Activated CD4-positive, alpha-beta T cell treated with anti-CD3 and anti-CD28 coated beads for 36 hours (primary cell): ENCODE results near the gene WNT4. TPM values are rescaled to one million over a fixed set of nuclear protein-coding genes. Genes with fewer than 3 reads are reported as not detected.

Source experiments
- ATAC-seq: fragments of 200-7000 bp; cut with Tn5 transposase; one replicate; pipeline ENCODE4 v1.10.0; 2021; ENCODE audit warnings: mild to moderate bottlenecking, moderate library complexity
- CTCF ChIA-PET: fragments of 350-600 bp; sonication (Branson Sonifier 250); formaldehyde crosslinking; loops from one replicate; lab custom pipeline; 2021; ENCODE audit warnings: antibody characterized with exemption; lab: Charles Lee
- POLR2A ChIA-PET: fragments of 350-600 bp; sonication (Branson Sonifier 250); formaldehyde crosslinking; loops from one replicate; lab custom pipeline; 2021; ENCODE audit warnings: antibody characterized with exemption, inconsistent platforms; lab: Charles Lee
- DNase-seq: peaks from one replicate; pipeline ENCODE4 v3.0.0-alpha.2; 2020
- H3K27ac Mint-ChIP-seq: one replicate; pipeline ENCODE4 v1.8.0; 2021; ENCODE audit warnings: mixed read lengths
- H3K27me3 Mint-ChIP-seq: one replicate; pipeline ENCODE4 v1.8.0; 2021; ENCODE audit warnings: mixed read lengths
- H3K36me3 Mint-ChIP-seq: one replicate; pipeline ENCODE4 v1.8.0; 2021; ENCODE audit warnings: low read depth, mixed read lengths
- H3K4me1 Mint-ChIP-seq: one replicate; pipeline ENCODE4 v1.8.0; 2021; ENCODE audit warnings: mixed read lengths
- H3K4me3 Mint-ChIP-seq: one replicate; pipeline ENCODE4 v1.8.0; 2021; ENCODE audit warnings: mild to moderate bottlenecking, moderate library complexity, mixed read lengths
- H3K9me3 Mint-ChIP-seq: one replicate; pipeline ENCODE4 v1.8.0; 2021; ENCODE audit warnings: low read depth, mixed read lengths
- intact Hi-C, 2 experiments: fragments of 100-400 bp; cut with DNase I in 1 of 2; cut with micrococcal nuclease in 1 of 2; formaldehyde crosslinking; loops; one replicate each; pipeline versions ENCODE4 v1.14.2 to v1.15.1; 2022 to 2024; cut with DNase I, micrococcal nuclease
- total RNA-seq, 2 experiments: library from RNA; stranded (reverse); gene quantifications; one replicate each; pipeline ENCODE4 v1.2.3, GENCODE V29; 2021

Gene WNT4
- total RNA-seq, 2 experiments from 2014 or later = not detected

GRCh38 chr1:22139066-22139594 lies 3.8 kb downstream of the WNT4 start:
- Mint-ChIP-seq H3K27me3 (peaks cover 24% of the 10 kb centered on the region), H3K9me3 (no peaks in the 10 kb centered on the region), H3K4me3 (no peak overlapping the region), H3K36me3 (no peaks in the 10 kb centered on the region), H3K4me1 (peaks cover 5% of the 10 kb centered on the region), H3K27ac (no peak overlapping the region)
- ATAC-seq = no peak
- ChIA-PET CTCF (interaction anchor here (1.8 kb wide), 1 partner anchor 278 kb away, joined by 12 read pairs; no protein-coding TSS in a partner anchor), POLR2A (interaction anchor here (0.6 to 1.0 kb wide), 2 partner anchors 44 to 114 kb away, joined by 3 to 4 read pairs; no protein-coding TSS in a partner anchor)
- intact Hi-C loops = no loop called here
- no peak for DNase-seq

GRCh38 chr1:22137004-22137720 lies 5.7 kb downstream of the WNT4 start:
- Mint-ChIP-seq H3K36me3 (no peaks in the 10 kb centered on the region), H3K4me1 (no peaks in the 10 kb centered on the region), H3K27me3 (peaks cover 18% of the 10 kb centered on the region), H3K4me3 (no peak overlapping the region), H3K27ac (no peak overlapping the region), H3K9me3 (no peaks in the 10 kb centered on the region)
- DNase-seq (no peak), ATAC-seq (no peak)
- ChIA-PET POLR2A (no interaction called here), CTCF (no interaction called here)
- intact Hi-C loops = loop anchor here in 1 of 2 experiments (2.0 kb wide), 1 partner anchor 76 kb away; no protein-coding TSS in a partner anchor

GRCh38 chr1:22133931-22134324 lies 9.0 kb downstream of the WNT4 start:
- H3K4me3 Mint-ChIP-seq = no peak overlapping the region
- POLR2A ChIA-PET = no interaction called here
- intact Hi-C loops = loop anchor here (2.0 to 5.0 kb wide), 2 partner anchors 143 to 509 kb away; partner anchors contain the start of gene C1QC (in 1 of the 2)
- H3K4me1 Mint-ChIP-seq = no peaks in the 10 kb centered on the region
- DNase-seq (no peak), ATAC-seq (no peak)
- CTCF ChIA-PET = interaction anchor here (0.5 to 1.3 kb wide), 2 partner anchors 12 to 203 kb away, joined by 3 read pairs; no protein-coding TSS in a partner anchor
- H3K27me3 Mint-ChIP-seq = no peaks in the 10 kb centered on the region
- H3K27ac Mint-ChIP-seq = no peak overlapping the region
- H3K36me3 Mint-ChIP-seq = no peaks in the 10 kb centered on the region
- no peaks in the 10 kb centered on the region for H3K9me3 Mint-ChIP-seq

GRCh38 chr1:22133247-22133930 lies 9.5 kb downstream of the WNT4 start:
- no peak overlapping the region for H3K27ac Mint-ChIP-seq
- DNase-seq (no peak), ATAC-seq (no peak)
- no peaks in the 10 kb centered on the region for H3K9me3 Mint-ChIP-seq
- no peaks in the 10 kb centered on the region for H3K36me3 Mint-ChIP-seq
- H3K27me3 Mint-ChIP-seq = no peaks in the 10 kb centered on the region
- H3K4me3 Mint-ChIP-seq = no peak overlapping the region
- no peaks in the 10 kb centered on the region for H3K4me1 Mint-ChIP-seq
- POLR2A ChIA-PET = no interaction called here
- intact Hi-C loops = loop anchor here (2.0 to 5.0 kb wide), 2 partner anchors 144 to 509 kb away; partner anchors contain the start of gene C1QC (in 1 of the 2)
- CTCF ChIA-PET = interaction anchor here (0.5 to 1.3 kb wide), 2 partner anchors 11 to 202 kb away, joined by 3 read pairs; no protein-coding TSS in a partner anchor

GRCh38 chr1:22132517-22133235 lies 10.2 kb downstream of the WNT4 start:
- DNase-seq = no peak
- no peaks in the 10 kb centered on the region for H3K36me3 Mint-ChIP-seq
- ATAC-seq = no peak
- no peak overlapping the region for H3K4me3 Mint-ChIP-seq
- intact Hi-C loops = loop anchor here (1.0 to 5.0 kb wide), 4 partner anchors 144 to 510 kb away; partner anchors contain the start of gene C1QC (in 1 of the 2)
- no peak overlapping the region for H3K27ac Mint-ChIP-seq
- no peaks in the 10 kb centered on the region for H3K4me1 Mint-ChIP-seq
- no peaks in the 10 kb centered on the region for H3K27me3 Mint-ChIP-seq
- ChIA-PET POLR2A (no interaction called here), CTCF (interaction anchor here (0.9 to 2.7 kb wide), 5 partner anchors 11 to 284 kb away, joined by 3 to 15 read pairs (median 3); no protein-coding TSS in a partner anchor)
- H3K9me3 Mint-ChIP-seq = no peaks in the 10 kb centered on the region

- H3K27ac Mint-ChIP-seq = no peak overlapping the region
- POLR2A ChIA-PET = no interaction called here
- DNase-seq (peak; percentile 81), ATAC-seq (peak; percentile 83)
- no peaks in the 10 kb centered on the region for H3K4me1 Mint-ChIP-seq
- no peaks in the 10 kb centered on the region for H3K9me3 Mint-ChIP-seq
- CTCF ChIA-PET = interaction anchor here (0.6 to 2.7 kb wide), 10 partner anchors 10 to 509 kb away, joined by 3 to 15 read pairs (median 3); no protein-coding TSS in a partner anchor
- intact Hi-C loops = loop anchor here (1.0 to 5.0 kb wide), 4 partner anchors 144 to 511 kb away; partner anchors contain the start of gene C1QC (in 1 of the 2)
- no peak overlapping the region for H3K4me3 Mint-ChIP-seq
- no peaks in the 10 kb centered on the region for H3K36me3 Mint-ChIP-seq
- no peaks in the 10 kb centered on the region for H3K27me3 Mint-ChIP-seq
Observed at GRCh38 chr1:22131875-22132486, 10.9 kb downstream of the WNT4 start.

- H3K9me3 Mint-ChIP-seq = no peaks in the 10 kb centered on the region
- no peak overlapping the region for H3K27ac Mint-ChIP-seq
- no peak for DNase-seq
- H3K36me3 Mint-ChIP-seq = no peaks in the 10 kb centered on the region
- ChIA-PET POLR2A (no interaction called here), CTCF (interaction anchor here (0.5 to 2.7 kb wide), 9 partner anchors 9 to 491 kb away, joined by 3 to 15 read pairs (median 3); no protein-coding TSS in a partner anchor)
- no peaks in the 10 kb centered on the region for H3K27me3 Mint-ChIP-seq
- intact Hi-C loops = loop anchor here in 1 of 2 experiments (1.0 to 5.0 kb wide), 2 partner anchors 146 to 285 kb away; no protein-coding TSS in a partner anchor
- no peaks in the 10 kb centered on the region for H3K4me1 Mint-ChIP-seq
- no peak for ATAC-seq
- H3K4me3 Mint-ChIP-seq = no peak overlapping the region
Observed at GRCh38 chr1:22131062-22131461, 11.8 kb downstream of the WNT4 start.

GRCh38 chr1:22129501-22130117 lies 13.3 kb downstream of the WNT4 start:
- Mint-ChIP-seq H3K27ac (no peak overlapping the region), H3K4me1 (no peaks in the 10 kb centered on the region), H3K36me3 (no peaks in the 10 kb centered on the region), H3K27me3 (no peaks in the 10 kb centered on the region), H3K9me3 (no peaks in the 10 kb centered on the region), H3K4me3 (no peak overlapping the region)
- ATAC-seq (no peak), DNase-seq (no peak)
- intact Hi-C loops = loop anchor here in 1 of 2 experiments (5.0 kb wide), 1 partner anchor 148 kb away; no protein-coding TSS in a partner anchor
- CTCF ChIA-PET = no interaction called here
- POLR2A ChIA-PET = interaction anchor here (0.6 kb wide), 1 partner anchor 541 kb away, joined by 3 read pairs; no protein-coding TSS in a partner anchor

- POLR2A ChIA-PET = no interaction called here
- H3K36me3 Mint-ChIP-seq = no peaks in the 10 kb centered on the region
- no peak overlapping the region for H3K4me3 Mint-ChIP-seq
- ATAC-seq (no peak), DNase-seq (no peak)
- intact Hi-C loops = no loop called here
- H3K27ac Mint-ChIP-seq = no peak overlapping the region
- no peaks in the 10 kb centered on the region for H3K4me1 Mint-ChIP-seq
- H3K27me3 Mint-ChIP-seq = no peaks in the 10 kb centered on the region
- no peaks in the 10 kb centered on the region for H3K9me3 Mint-ChIP-seq
- CTCF ChIA-PET = no interaction called here
Observed at GRCh38 chr1:22128392-22128791, 14.5 kb downstream of the WNT4 start.

- ChIA-PET POLR2A (interaction anchor here (0.8 kb wide), 1 partner anchor 381 kb away, joined by 3 read pairs; no protein-coding TSS in a partner anchor), CTCF (interaction anchor here (1.4 kb wide), 1 partner anchor 12 kb away, joined by 4 read pairs; no protein-coding TSS in a partner anchor)
- Mint-ChIP-seq H3K36me3 (no peaks in the 10 kb centered on the region), H3K27me3 (no peaks in the 10 kb centered on the region), H3K4me1 (no peaks in the 10 kb centered on the region), H3K27ac (no peak overlapping the region), H3K4me3 (no peak overlapping the region), H3K9me3 (no peaks in the 10 kb centered on the region)
- DNase-seq (no peak), ATAC-seq (no peak)
- intact Hi-C loops = no loop called here
Observed at GRCh38 chr1:22127731-22128130, 15.2 kb downstream of the WNT4 start.
